GM23338 (cell line): ENCODE measurements around the gene DYRK1A.

Source experiments
- EZH2 ChIP-seq: fragments of 200-600 bp; sonication (generic); IDR thresholded peaks from one replicate; pipeline ENCODE4 v1.8.0; 2017; ENCODE audit warnings: antibody characterized with exemption, mild to moderate bottlenecking, low read depth; ENCODE audit not compliant: unreplicated experiment
- EZH2phosphoT487 ChIP-seq: fragments of 200-600 bp; sonication (generic); IDR thresholded peaks from one replicate; pipeline ENCODE4 v1.8.1; 2018; ENCODE audit warnings: antibody characterized with exemption; ENCODE audit not compliant: unreplicated experiment
- POLR2AphosphoS5 ChIP-seq: IDR thresholded peaks from 2 replicates; pipeline ENCODE4 v1.6.1; 2016; ENCODE audit warnings: antibody characterized with exemption, low read depth
- TF ChIP-seq, protein P1 (sequence below), 2 experiments: fragments of 200-600 bp in 1 of 2; sonication (generic) in 1 of 2; conservative IDR thresholded peaks; 2 replicates each; pipeline versions ENCODE4 v1.5.1 to v1.6.1; 2016 to 2017; ENCODE audit warnings: antibody characterized with exemption in 2 of 2, low read depth in 2 of 2, mild to moderate bottlenecking in 2 of 2, moderate library complexity in 1 of 2
- TF ChIP-seq, protein P2 (sequence below): IDR thresholded peaks from one replicate; pipeline ENCODE4 v1.6.1; 2018; ENCODE audit warnings: antibody characterized with exemption; ENCODE audit not compliant: unreplicated experiment

DNA sequence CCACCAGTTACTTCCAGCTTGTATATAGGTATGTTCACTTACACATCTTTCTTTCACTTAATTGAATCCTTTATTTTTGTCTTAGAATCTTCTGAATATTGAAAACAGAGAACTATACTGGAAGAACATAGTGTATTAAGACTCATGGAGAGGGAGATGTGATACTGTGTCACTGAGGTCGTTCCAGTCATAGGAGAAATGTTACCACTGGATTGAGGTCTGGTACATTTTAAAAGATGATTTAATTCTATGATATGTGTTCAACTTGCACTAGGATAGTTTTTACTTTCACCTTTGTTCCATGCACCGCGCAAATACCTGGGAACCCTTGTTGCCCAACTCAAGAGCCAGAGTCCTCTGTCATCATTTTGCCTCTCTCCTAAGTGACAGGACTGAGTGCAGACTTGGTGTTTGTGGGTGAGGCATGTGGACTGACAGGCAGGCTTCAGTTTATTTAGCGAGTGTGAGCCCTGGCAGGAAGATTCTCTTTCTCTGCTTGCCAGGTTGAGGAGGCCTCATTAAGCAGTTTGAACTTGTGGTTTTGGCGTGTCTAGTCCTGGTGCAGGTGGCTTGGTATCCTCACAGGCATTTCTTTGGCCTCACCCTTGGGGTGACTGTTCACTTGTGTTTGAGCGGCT is 63.7 kb downstream of the DYRK1A start:
- TF ChIP-seq, protein P1, sequence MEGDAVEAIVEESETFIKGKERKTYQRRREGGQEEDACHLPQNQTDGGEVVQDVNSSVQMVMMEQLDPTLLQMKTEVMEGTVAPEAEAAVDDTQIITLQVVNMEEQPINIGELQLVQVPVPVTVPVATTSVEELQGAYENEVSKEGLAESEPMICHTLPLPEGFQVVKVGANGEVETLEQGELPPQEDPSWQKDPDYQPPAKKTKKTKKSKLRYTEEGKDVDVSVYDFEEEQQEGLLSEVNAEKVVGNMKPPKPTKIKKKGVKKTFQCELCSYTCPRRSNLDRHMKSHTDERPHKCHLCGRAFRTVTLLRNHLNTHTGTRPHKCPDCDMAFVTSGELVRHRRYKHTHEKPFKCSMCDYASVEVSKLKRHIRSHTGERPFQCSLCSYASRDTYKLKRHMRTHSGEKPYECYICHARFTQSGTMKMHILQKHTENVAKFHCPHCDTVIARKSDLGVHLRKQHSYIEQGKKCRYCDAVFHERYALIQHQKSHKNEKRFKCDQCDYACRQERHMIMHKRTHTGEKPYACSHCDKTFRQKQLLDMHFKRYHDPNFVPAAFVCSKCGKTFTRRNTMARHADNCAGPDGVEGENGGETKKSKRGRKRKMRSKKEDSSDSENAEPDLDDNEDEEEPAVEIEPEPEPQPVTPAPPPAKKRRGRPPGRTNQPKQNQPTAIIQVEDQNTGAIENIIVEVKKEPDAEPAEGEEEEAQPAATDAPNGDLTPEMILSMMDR (conservative IDR thresholded peaks at IDR 0.05; ENCODE audit: low read depth in 2 of 2), result no peak
- TF ChIP-seq EZH2, result no peak
- no peak for TF ChIP-seq POLR2AphosphoS5
- no peak for TF ChIP-seq EZH2phosphoT487
- TF ChIP-seq, protein P2, sequence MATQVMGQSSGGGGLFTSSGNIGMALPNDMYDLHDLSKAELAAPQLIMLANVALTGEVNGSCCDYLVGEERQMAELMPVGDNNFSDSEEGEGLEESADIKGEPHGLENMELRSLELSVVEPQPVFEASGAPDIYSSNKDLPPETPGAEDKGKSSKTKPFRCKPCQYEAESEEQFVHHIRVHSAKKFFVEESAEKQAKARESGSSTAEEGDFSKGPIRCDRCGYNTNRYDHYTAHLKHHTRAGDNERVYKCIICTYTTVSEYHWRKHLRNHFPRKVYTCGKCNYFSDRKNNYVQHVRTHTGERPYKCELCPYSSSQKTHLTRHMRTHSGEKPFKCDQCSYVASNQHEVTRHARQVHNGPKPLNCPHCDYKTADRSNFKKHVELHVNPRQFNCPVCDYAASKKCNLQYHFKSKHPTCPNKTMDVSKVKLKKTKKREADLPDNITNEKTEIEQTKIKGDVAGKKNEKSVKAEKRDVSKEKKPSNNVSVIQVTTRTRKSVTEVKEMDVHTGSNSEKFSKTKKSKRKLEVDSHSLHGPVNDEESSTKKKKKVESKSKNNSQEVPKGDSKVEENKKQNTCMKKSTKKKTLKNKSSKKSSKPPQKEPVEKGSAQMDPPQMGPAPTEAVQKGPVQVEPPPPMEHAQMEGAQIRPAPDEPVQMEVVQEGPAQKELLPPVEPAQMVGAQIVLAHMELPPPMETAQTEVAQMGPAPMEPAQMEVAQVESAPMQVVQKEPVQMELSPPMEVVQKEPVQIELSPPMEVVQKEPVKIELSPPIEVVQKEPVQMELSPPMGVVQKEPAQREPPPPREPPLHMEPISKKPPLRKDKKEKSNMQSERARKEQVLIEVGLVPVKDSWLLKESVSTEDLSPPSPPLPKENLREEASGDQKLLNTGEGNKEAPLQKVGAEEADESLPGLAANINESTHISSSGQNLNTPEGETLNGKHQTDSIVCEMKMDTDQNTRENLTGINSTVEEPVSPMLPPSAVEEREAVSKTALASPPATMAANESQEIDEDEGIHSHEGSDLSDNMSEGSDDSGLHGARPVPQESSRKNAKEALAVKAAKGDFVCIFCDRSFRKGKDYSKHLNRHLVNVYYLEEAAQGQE, result no peak
